ENCODE measurements around the gene CDH11. TPM values are rescaled to one million over a fixed set of nuclear protein-coding genes. Genes with fewer than 3 reads are reported as not detected.

The CDH11 gene
- total and polyA plus RNA-seq, 2 donors (not counting 1 experiment from before 2014, with no cell fraction given): not detected

GRCh38 chr16:65077181-65077580, 44.7 kb downstream of the CDH11 start:
- Mint-ChIP-seq H3K9me3 (ENCODE audit: insufficient read depth) (no peaks in the 10 kb centered on the region), H3K27me3 (no peaks in the 10 kb centered on the region), H3K4me1 (no peaks in the 10 kb centered on the region), H3K4me3 (no peak overlapping the region), H3K27ac (no peak overlapping the region)
- whole genome bisulfite sequencing (ENCODE audit: insufficient coverage): no CpG with 5 or more reads among the region's 1 CpG
- Histone ChIP-seq H3K4me1 (ENCODE audit: control insufficient read depth in 2 of 2, insufficient read depth in 2 of 2, low read length in 2 of 2) (no peaks in the 10 kb centered on the region), H3K4me2 (replicated peaks; ENCODE audit: low read depth, low read length, poor library complexity, severe bottlenecking) (no peak overlapping the region), H3K27me3 (replicated peaks in 1 of 4; ENCODE audit: control extremely low read depth in 1 of 4, control insufficient read depth in 3 of 4, insufficient read depth in 4 of 4, low read length in 3 of 4) (no peaks in the 10 kb centered on the region), H3K9ac (ENCODE audit: low read length) (no peak overlapping the region), H4K20me1 (ENCODE audit: control insufficient read depth, insufficient read depth, low read length, poor library complexity, severe bottlenecking) (no peaks in the 10 kb centered on the region), H3K36me3 (replicated peaks in 1 of 2; ENCODE audit: control extremely low read depth in 1 of 2, control insufficient read depth in 1 of 2, extremely low read depth in 1 of 2, insufficient read depth in 2 of 2, low read length in 1 of 2) (no peaks in the 10 kb centered on the region), H3K79me2 (ENCODE audit: control insufficient read depth, insufficient read depth, low read length) (no peaks in the 10 kb centered on the region), H3K4me3 (ENCODE audit: control extremely low read depth in 1 of 5, extremely low read depth in 1 of 5, insufficient read depth in 1 of 5, low read depth in 2 of 5, low read length in 4 of 5) (no peak overlapping the region), H3K27ac (ENCODE audit: low read length in 2 of 2) (no peak overlapping the region), H2AFZ (ENCODE audit: insufficient read depth, low read depth, low read length, poor library complexity, severe bottlenecking) (no peak overlapping the region), H3K9me3 (ENCODE audit: control extremely low read depth in 1 of 3, control insufficient read depth in 2 of 3, insufficient read depth in 1 of 3, low read length in 2 of 3) (no peaks in the 10 kb centered on the region)
- intact Hi-C loops (cut with micrococcal nuclease): no loop called here
- TF ChIP-seq EZH2 (IDR thresholded peaks at IDR 0.05; ENCODE audit: borderline replicate concordance, insufficient read depth, low read depth, low read length, poor library complexity, severe bottlenecking): no peak
- TF ChIP-seq, protein P1, sequence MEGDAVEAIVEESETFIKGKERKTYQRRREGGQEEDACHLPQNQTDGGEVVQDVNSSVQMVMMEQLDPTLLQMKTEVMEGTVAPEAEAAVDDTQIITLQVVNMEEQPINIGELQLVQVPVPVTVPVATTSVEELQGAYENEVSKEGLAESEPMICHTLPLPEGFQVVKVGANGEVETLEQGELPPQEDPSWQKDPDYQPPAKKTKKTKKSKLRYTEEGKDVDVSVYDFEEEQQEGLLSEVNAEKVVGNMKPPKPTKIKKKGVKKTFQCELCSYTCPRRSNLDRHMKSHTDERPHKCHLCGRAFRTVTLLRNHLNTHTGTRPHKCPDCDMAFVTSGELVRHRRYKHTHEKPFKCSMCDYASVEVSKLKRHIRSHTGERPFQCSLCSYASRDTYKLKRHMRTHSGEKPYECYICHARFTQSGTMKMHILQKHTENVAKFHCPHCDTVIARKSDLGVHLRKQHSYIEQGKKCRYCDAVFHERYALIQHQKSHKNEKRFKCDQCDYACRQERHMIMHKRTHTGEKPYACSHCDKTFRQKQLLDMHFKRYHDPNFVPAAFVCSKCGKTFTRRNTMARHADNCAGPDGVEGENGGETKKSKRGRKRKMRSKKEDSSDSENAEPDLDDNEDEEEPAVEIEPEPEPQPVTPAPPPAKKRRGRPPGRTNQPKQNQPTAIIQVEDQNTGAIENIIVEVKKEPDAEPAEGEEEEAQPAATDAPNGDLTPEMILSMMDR (IDR thresholded peaks at IDR 0.05): no peak
- DNase-seq (no peak), ATAC-seq (ENCODE audit: low read depth) (no peak)
- CTCF ChIA-PET: no interaction called here
- POLR2A ChIA-PET: no interaction called here

GRCh38 chr16:65075877-65076276, 46.0 kb downstream of the CDH11 start:
- H3K36me3 ChIP-seq (replicated peaks in 1 of 2; ENCODE audit: control extremely low read depth in 1 of 2, control insufficient read depth in 1 of 2, extremely low read depth in 1 of 2, insufficient read depth in 2 of 2, low read length in 1 of 2): no peaks in the 10 kb centered on the region
- no peaks in the 10 kb centered on the region for H3K9me3 Mint-ChIP-seq (ENCODE audit: insufficient read depth)
- H3K4me2 ChIP-seq (replicated peaks; ENCODE audit: low read depth, low read length, poor library complexity, severe bottlenecking): no peak overlapping the region
- WGBS (ENCODE audit: insufficient coverage): 90% methylated on average over 2 of the region's 2 CpGs
- TF ChIP-seq, protein P1 (IDR thresholded peaks at IDR 0.05): no peak
- no peak for TF ChIP-seq EZH2 (IDR thresholded peaks at IDR 0.05; ENCODE audit: borderline replicate concordance, insufficient read depth, low read depth, low read length, poor library complexity, severe bottlenecking)
- ATAC-seq (ENCODE audit: low read depth) (no peak), DNase-seq (no peak)
- no peak overlapping the region for H2AFZ ChIP-seq (ENCODE audit: insufficient read depth, low read depth, low read length, poor library complexity, severe bottlenecking)
- no peak overlapping the region for H3K27ac Mint-ChIP-seq
- H4K20me1 ChIP-seq (ENCODE audit: control insufficient read depth, insufficient read depth, low read length, poor library complexity, severe bottlenecking): no peaks in the 10 kb centered on the region
- H3K27ac ChIP-seq (ENCODE audit: low read length in 2 of 2): no peak overlapping the region
- H3K9me3 ChIP-seq (ENCODE audit: control extremely low read depth in 1 of 3, control insufficient read depth in 2 of 3, insufficient read depth in 1 of 3, low read length in 2 of 3): peaks cover 0 to 7% (median 0%) of the 10 kb centered on the region in 3 donors
- no peak overlapping the region for H3K4me3 ChIP-seq (ENCODE audit: control extremely low read depth in 1 of 5, extremely low read depth in 1 of 5, insufficient read depth in 1 of 5, low read depth in 2 of 5, low read length in 4 of 5)
- no peaks in the 10 kb centered on the region for H3K79me2 ChIP-seq (ENCODE audit: control insufficient read depth, insufficient read depth, low read length)
- ChIA-PET CTCF (no interaction called here), POLR2A (no interaction called here)
- H3K27me3 ChIP-seq (replicated peaks in 1 of 4; ENCODE audit: control extremely low read depth in 1 of 4, control insufficient read depth in 3 of 4, insufficient read depth in 4 of 4, low read length in 3 of 4): no peaks in the 10 kb centered on the region
- H3K4me1 ChIP-seq (ENCODE audit: control insufficient read depth in 2 of 2, insufficient read depth in 2 of 2, low read length in 2 of 2): no peaks in the 10 kb centered on the region
- intact Hi-C loops (cut with micrococcal nuclease): no loop called here
- no peaks in the 10 kb centered on the region for H3K27me3 Mint-ChIP-seq
- H3K4me3 Mint-ChIP-seq: no peak overlapping the region
- H3K9ac ChIP-seq (ENCODE audit: low read length): no peak overlapping the region
- no peaks in the 10 kb centered on the region for H3K4me1 Mint-ChIP-seq

Measured in B cell (primary cell).